OCI-LY7 (cell line): ENCODE results near the gene CARMIL1. TPM values are rescaled to one million over a fixed set of nuclear protein-coding genes. Genes with fewer than 3 reads are reported as not detected.

Experiments used
- BruUV-seq: library from RNA; stranded (reverse); fragments of 400-500 nt; replicated peaks from 2 replicates; lab custom pipeline; 2021; lab: Mats Ljungman, UMichigan
- CTCF ChIA-PET: fragments of 300-600 bp; sonication (Branson Sonifier 250); formaldehyde crosslinking; loops from one replicate; lab custom pipeline; 2022; ENCODE audit warnings: antibody characterized with exemption; ENCODE audit not compliant: unreplicated experiment; lab: Charles Lee
- POLR2A ChIA-PET: fragments of 300-600 bp; sonication (Branson Sonifier 250); formaldehyde crosslinking; loops from one replicate; lab custom pipeline; 2022; ENCODE audit warnings: antibody characterized with exemption; lab: Charles Lee
- DNase-seq: peaks from one replicate; pipeline ENCODE4 v3.0.0-alpha.2; 2015; ENCODE audit warnings: low spot score
- H2AFZ ChIP-seq: fragments of 200-600 bp; sonication (generic), shearing (Covaris generic); 2 replicates; pipeline ENCODE4 v1.6.1; 2014; ENCODE audit warnings: mild to moderate bottlenecking, antibody characterized with exemption, low read length, moderate library complexity
- H3K27ac ChIP-seq: fragments of 200-600 bp; sonication (generic); 2 replicates; pipeline ENCODE4 v1.5.1; 2014; ENCODE audit warnings: mixed run types, low read depth, mild to moderate bottlenecking, moderate library complexity, low read length, inconsistent platforms; ENCODE audit not compliant: poor library complexity, severe bottlenecking
- H3K36me3 ChIP-seq: fragments of 200-600 bp; sonication (generic); 2 replicates; pipeline ENCODE4 v1.6.1; 2014; ENCODE audit warnings: mild to moderate bottlenecking, antibody characterized with exemption, low read length, moderate library complexity, mixed read lengths; ENCODE audit not compliant: insufficient read depth
- H3K4me1 ChIP-seq: fragments of 200-600 bp; sonication (generic); 2 replicates; pipeline ENCODE4 v1.5.1; 2014; ENCODE audit warnings: mild to moderate bottlenecking, low read length; ENCODE audit not compliant: insufficient read depth, poor library complexity, severe bottlenecking
- H3K4me2 ChIP-seq: fragments of 200-600 bp; sonication (generic); 2 replicates; pipeline ENCODE4 v1.6.1; 2014; ENCODE audit warnings: mild to moderate bottlenecking, low read length
- H3K4me3 ChIP-seq: fragments of 200-600 bp; sonication (generic); 2 replicates; pipeline ENCODE4 v1.5.1; 2014; ENCODE audit warnings: mild to moderate bottlenecking, low read depth, low read length; ENCODE audit not compliant: poor library complexity, severe bottlenecking
- H3K79me2 ChIP-seq: fragments of 200-600 bp; sonication (generic); 2 replicates; pipeline ENCODE4 v1.6.1; 2016; ENCODE audit warnings: low read depth, mild to moderate bottlenecking, low read length, moderate library complexity, mixed read lengths; ENCODE audit not compliant: insufficient read depth
- H3K9me2 ChIP-seq: fragments of 200-600 bp; sonication (generic); 2 replicates; pipeline ENCODE4 v1.6.1; 2016; ENCODE audit warnings: mild to moderate bottlenecking, low read length, mixed read lengths; ENCODE audit not compliant: insufficient read depth
- H3K9me3 ChIP-seq: fragments of 200-600 bp; sonication (generic); 2 replicates; pipeline ENCODE4 v1.6.1; 2014; ENCODE audit warnings: mild to moderate bottlenecking, mixed run types, low read length, mixed read lengths
- H4K20me1 ChIP-seq: fragments of 200-600 bp; sonication (generic); 2 replicates; pipeline ENCODE4 v1.6.1; 2014; ENCODE audit warnings: mild to moderate bottlenecking, antibody characterized with exemption, low read length, moderate library complexity, mixed read lengths; ENCODE audit not compliant: insufficient read depth
- EZH2phosphoT487 ChIP-seq: fragments of 200-600 bp; sonication (generic); IDR thresholded peaks from 2 replicates; pipeline ENCODE4 v1.6.1; 2018; ENCODE audit warnings: low read depth, borderline replicate concordance, mild to moderate bottlenecking, mixed run types, antibody characterized with exemption, low read length, moderate library complexity, mixed read lengths
- intact Hi-C: fragments of 100-400 bp; cut with micrococcal nuclease; formaldehyde crosslinking; loops from one replicate; pipeline ENCODE4 v1.10.0; 2022; ENCODE audit not compliant: unreplicated experiment
- total RNA-seq, 2 experiments: library from RNA; depleted of rRNA in 1 of 2; stranded (reverse); fragments of >200 nt in 1 of 2; shearing (Covaris generic) in 1 of 2; gene quantifications; 2 replicates each; pipeline ENCODE4 v1.2.3, GENCODE V29; 2014 to 2022
- TF ChIP-seq, protein P1 (sequence below): fragments of 200-600 bp; sonication (generic); conservative IDR thresholded peaks from 2 replicates; pipeline ENCODE4 v1.5.1; 2014; ENCODE audit warnings: mild to moderate bottlenecking, antibody characterized with exemption, low read length, moderate library complexity, mixed read lengths

Gene CARMIL1
- total RNA-seq, 2 experiments from 2014 or later = 25.5 to 40.1 TPM

DNA sequence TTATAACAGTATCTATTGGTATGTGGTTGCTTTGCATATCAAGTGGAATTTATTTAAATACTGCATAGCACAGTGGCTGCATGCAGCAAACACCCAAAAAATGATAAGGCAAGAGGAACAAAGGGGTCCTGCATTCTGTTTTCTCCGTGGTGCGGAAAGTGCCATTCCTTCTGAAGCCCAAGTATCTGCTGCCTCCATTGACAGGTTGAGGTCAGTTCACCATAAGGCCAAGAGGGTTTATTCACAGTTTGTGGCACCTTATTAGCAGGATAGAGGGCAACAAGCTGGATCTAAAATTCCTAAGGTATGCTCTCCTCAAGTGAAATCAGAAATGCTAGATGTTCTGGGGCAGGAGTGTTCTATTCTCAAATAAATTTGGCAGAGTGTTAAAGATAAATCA lies 9.3 kb downstream of the CARMIL1 start:
- no peak for DNase-seq
- no peak overlapping the region for H3K4me2 ChIP-seq
- TF ChIP-seq EZH2phosphoT487 = no peak
- TF ChIP-seq, protein P1, sequence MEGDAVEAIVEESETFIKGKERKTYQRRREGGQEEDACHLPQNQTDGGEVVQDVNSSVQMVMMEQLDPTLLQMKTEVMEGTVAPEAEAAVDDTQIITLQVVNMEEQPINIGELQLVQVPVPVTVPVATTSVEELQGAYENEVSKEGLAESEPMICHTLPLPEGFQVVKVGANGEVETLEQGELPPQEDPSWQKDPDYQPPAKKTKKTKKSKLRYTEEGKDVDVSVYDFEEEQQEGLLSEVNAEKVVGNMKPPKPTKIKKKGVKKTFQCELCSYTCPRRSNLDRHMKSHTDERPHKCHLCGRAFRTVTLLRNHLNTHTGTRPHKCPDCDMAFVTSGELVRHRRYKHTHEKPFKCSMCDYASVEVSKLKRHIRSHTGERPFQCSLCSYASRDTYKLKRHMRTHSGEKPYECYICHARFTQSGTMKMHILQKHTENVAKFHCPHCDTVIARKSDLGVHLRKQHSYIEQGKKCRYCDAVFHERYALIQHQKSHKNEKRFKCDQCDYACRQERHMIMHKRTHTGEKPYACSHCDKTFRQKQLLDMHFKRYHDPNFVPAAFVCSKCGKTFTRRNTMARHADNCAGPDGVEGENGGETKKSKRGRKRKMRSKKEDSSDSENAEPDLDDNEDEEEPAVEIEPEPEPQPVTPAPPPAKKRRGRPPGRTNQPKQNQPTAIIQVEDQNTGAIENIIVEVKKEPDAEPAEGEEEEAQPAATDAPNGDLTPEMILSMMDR = no peak
- H4K20me1 ChIP-seq = peaks cover 18% of the 10 kb centered on the region; the same call in 1 of the 2 replicates
- no peaks in the 10 kb centered on the region for H3K9me2 ChIP-seq
- peaks cover 93% of the 10 kb centered on the region for H3K79me2 ChIP-seq
- CTCF ChIA-PET = interaction anchor here (1.0 kb wide), 1 partner anchor 10 kb away, joined by 3 read pairs; no protein-coding TSS in a partner anchor
- no peak overlapping the region for H2AFZ ChIP-seq
- POLR2A ChIA-PET = interaction anchor here (0.5 to 1.8 kb wide), 2 partner anchors 7 to 321 kb away, joined by 5 to 8 read pairs; no protein-coding TSS in a partner anchor
- intact Hi-C loops = no loop called here
- no peak overlapping the region for H3K27ac ChIP-seq
- BruUV-seq = no TSS peak
- peaks cover 4% of the 10 kb centered on the region; the same call in 1 of the 2 replicates for H3K9me3 ChIP-seq
- H3K4me1 ChIP-seq = peaks cover 4% of the 10 kb centered on the region
- H3K36me3 ChIP-seq = peaks cover 54% of the 10 kb centered on the region
- H3K4me3 ChIP-seq = no peak overlapping the region

DNA sequence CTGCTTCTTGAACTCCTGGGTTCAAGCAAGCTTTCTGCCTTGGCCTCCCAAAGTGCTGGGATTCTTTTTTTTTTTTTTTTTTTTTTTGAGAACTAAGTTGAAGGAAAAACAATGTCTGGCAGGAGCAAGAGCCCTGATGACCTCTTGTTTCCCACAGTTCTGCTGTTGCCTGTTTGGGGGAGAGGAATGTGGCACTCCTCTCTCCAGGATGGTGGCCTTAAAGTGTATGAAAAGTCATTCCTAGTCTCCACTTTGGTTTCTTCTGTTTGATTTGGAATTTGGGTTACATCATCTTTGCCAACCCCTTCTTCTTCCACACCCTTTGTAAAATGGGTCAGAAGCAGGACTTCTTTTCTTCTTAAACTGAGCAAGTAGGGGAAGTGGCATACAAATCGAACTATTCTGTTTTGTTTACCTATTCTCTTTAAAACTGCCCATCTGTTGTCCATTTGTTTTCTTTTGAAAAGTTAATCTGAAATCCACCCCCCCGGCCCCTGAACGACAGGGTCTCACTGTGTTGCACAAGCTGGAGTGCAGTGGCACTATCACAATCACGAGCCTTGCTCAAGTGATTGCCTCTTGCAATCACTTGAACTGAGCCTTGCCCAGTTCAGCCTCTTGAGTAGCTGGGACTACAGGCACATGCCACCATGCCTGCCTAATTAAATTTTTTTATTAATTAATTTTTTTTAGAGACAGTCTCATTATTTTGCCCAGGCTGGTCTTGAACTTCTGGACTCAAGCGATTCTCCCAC lies 11.3 kb downstream of the CARMIL1 start:
- peaks cover 18% of the 10 kb centered on the region; the same call in 1 of the 2 replicates for H4K20me1 ChIP-seq
- no peak overlapping the region for H3K4me2 ChIP-seq
- ChIA-PET CTCF (no interaction called here), POLR2A (interaction anchor here (0.6 to 1.1 kb wide), 5 partner anchors 9 to 97 kb away, joined by 3 to 9 read pairs (median 3); no protein-coding TSS in a partner anchor)
- H3K27ac ChIP-seq = no peak overlapping the region
- DNase-seq = no peak
- no TSS peak for BruUV-seq
- no peak overlapping the region for H3K4me3 ChIP-seq
- peaks cover 44% of the 10 kb centered on the region for H3K36me3 ChIP-seq
- H3K4me1 ChIP-seq = peaks cover 4% of the 10 kb centered on the region
- H3K9me2 ChIP-seq = no peaks in the 10 kb centered on the region
- TF ChIP-seq, protein P1 = no peak
- no peak for TF ChIP-seq EZH2phosphoT487
- H3K9me3 ChIP-seq = peaks cover 4% of the 10 kb centered on the region; the same call in 1 of the 2 replicates
- H2AFZ ChIP-seq = no peak overlapping the region
- peaks cover 96% of the 10 kb centered on the region for H3K79me2 ChIP-seq
- intact Hi-C loops = no loop called here
